IMR-90 (cell line): Measurements from ENCODE around the gene OR52I1. TPM values are rescaled to one million over a fixed set of nuclear protein-coding genes. Genes with fewer than 3 reads are reported as not detected.

Experiments used
- ATAC-seq: fragments of 200-7000 bp; cut with Tn5 transposase; 2 replicates; pipeline ENCODE4 v1.9.1; 2020; ENCODE audit warnings: low read depth, mild to moderate bottlenecking, moderate library complexity
- BruUV-seq: library from RNA; stranded (reverse); fragments of 400-500 nt; replicated peaks from 2 replicates; lab custom pipeline; 2021; lab: Mats Ljungman, UMichigan
- CTCF ChIA-PET: fragments of 300-600 bp; formaldehyde crosslinking; extraction: SDS; loops from one replicate; lab custom pipeline; 2021; ENCODE audit warnings: antibody characterized with exemption; lab: Yijun Ruan, JAX
- POLR2A ChIA-PET: fragments of 300-600 bp; sonication (Branson Sonifier 250); formaldehyde crosslinking; loops from one replicate; lab custom pipeline; 2022; ENCODE audit warnings: antibody characterized with exemption; ENCODE audit not compliant: unreplicated experiment; lab: Charles Lee
- DNase-seq: peaks from one replicate; pipeline ENCODE4 v3.0.0; 2013
- H2AFZ ChIP-seq: replicated peaks from 2 replicates; pipeline ENCODE3; 2013; ENCODE audit warnings: low read length, mild to moderate bottlenecking; ENCODE audit not compliant: poor library complexity
- H2AK5ac ChIP-seq: 2 replicates; pipeline ENCODE4 v1.6.1; 2013; ENCODE audit warnings: low read depth, low read length, inconsistent platforms
- H2AK9ac ChIP-seq: replicated peaks from 2 replicates; pipeline ENCODE3; 2013; ENCODE audit warnings: mild to moderate bottlenecking, low read depth, low read length, moderate library complexity; ENCODE audit not compliant: poor library complexity
- H2BK120ac ChIP-seq: 2 replicates; pipeline ENCODE4 v1.6.1; 2013; ENCODE audit warnings: low read depth, low read length, inconsistent platforms
- H2BK15ac ChIP-seq: 3 replicates; pipeline ENCODE4 v1.6.1; 2013; ENCODE audit warnings: low read depth, low read length, inconsistent platforms
- H2BK20ac ChIP-seq: 2 replicates; pipeline ENCODE4 v1.6.1; 2013; ENCODE audit warnings: low read depth, mild to moderate bottlenecking, inconsistent platforms, low read length, moderate library complexity
- H2BK5ac ChIP-seq: 2 replicates; pipeline ENCODE4 v1.6.1; 2013; ENCODE audit warnings: mild to moderate bottlenecking, low read depth, low read length, inconsistent platforms; ENCODE audit not compliant: poor library complexity, severe bottlenecking
- H3K14ac ChIP-seq: replicated peaks from 2 replicates; pipeline ENCODE4 v1.6.1; 2013; ENCODE audit warnings: low read depth, low read length, inconsistent platforms
- H3K18ac ChIP-seq: 2 replicates; pipeline ENCODE4 v1.6.1; 2013; ENCODE audit warnings: low read depth, low read length, control low read depth
- H3K23ac ChIP-seq: 2 replicates; pipeline ENCODE4 v1.6.1; 2013; ENCODE audit warnings: low read depth, low read length, inconsistent platforms
- H3K27ac ChIP-seq: 2 replicates; pipeline ENCODE4 v1.5.1; 2013; ENCODE audit warnings: mild to moderate bottlenecking, control low read depth, low read length; ENCODE audit not compliant: insufficient read depth
- H3K27me3 ChIP-seq: 2 replicates; pipeline ENCODE4 v1.6.1; 2013; ENCODE audit warnings: low read length; ENCODE audit not compliant: control insufficient read depth, insufficient read depth
- H3K36me3 ChIP-seq: 2 replicates; pipeline ENCODE4 v1.6.1; 2013; ENCODE audit warnings: low read length, mixed read lengths; ENCODE audit not compliant: control insufficient read depth, insufficient read depth
- H3K4ac ChIP-seq: 2 replicates; pipeline ENCODE4 v1.6.1; 2013; ENCODE audit warnings: low read depth, low read length, inconsistent platforms
- H3K4me1 ChIP-seq: 2 replicates; pipeline ENCODE4 v1.6.1; 2013; ENCODE audit warnings: low read length, mixed read lengths; ENCODE audit not compliant: control insufficient read depth, insufficient read depth
- H3K4me2 ChIP-seq: 2 replicates; pipeline ENCODE4 v1.6.1; 2013; ENCODE audit warnings: low read depth, mild to moderate bottlenecking, control low read depth, low read length, moderate library complexity
- H3K4me3 ChIP-seq: 2 replicates; pipeline ENCODE4 v1.5.1; 2013; ENCODE audit warnings: low read depth, mild to moderate bottlenecking, control low read depth, low read length, moderate library complexity; ENCODE audit not compliant: insufficient read depth
- H3K56ac ChIP-seq: 2 replicates; pipeline ENCODE4 v1.6.1; 2013; ENCODE audit warnings: low read length, inconsistent platforms; ENCODE audit not compliant: insufficient read depth; ENCODE audit errors: extremely low read depth
- H3K79me1 ChIP-seq, 2 experiments: 2 replicates each; pipeline ENCODE4 v1.6.1; 2013; ENCODE audit warnings: low read length in 2 of 2, inconsistent platforms in 1 of 2, low read depth in 1 of 2
- H3K9ac ChIP-seq: 2 replicates; pipeline ENCODE4 v1.6.1; 2013; ENCODE audit warnings: low read depth, low read length, control low read depth
- H3K9me1 ChIP-seq: 2 replicates; pipeline ENCODE4 v1.6.1; 2013; ENCODE audit warnings: low read length, inconsistent platforms; ENCODE audit not compliant: insufficient read depth
- H3K9me3 ChIP-seq: 2 replicates; pipeline ENCODE4 v1.6.1; 2013; ENCODE audit warnings: low read length; ENCODE audit not compliant: control insufficient read depth, insufficient read depth
- H4K20me1 ChIP-seq: 2 replicates; pipeline ENCODE4 v1.6.1; 2013; ENCODE audit warnings: low read length, inconsistent platforms; ENCODE audit not compliant: insufficient read depth
- H4K5ac ChIP-seq: 2 replicates; pipeline ENCODE4 v1.6.1; 2013; ENCODE audit warnings: mild to moderate bottlenecking, low read depth, low read length, control low read depth
- H4K8ac ChIP-seq, 2 experiments: 2 replicates each; pipeline ENCODE4 v1.6.1; 2013; ENCODE audit warnings: low read depth in 2 of 2, low read length in 2 of 2, control low read depth in 1 of 2, inconsistent platforms in 1 of 2
- H4K91ac ChIP-seq: 2 replicates; pipeline ENCODE4 v1.6.1; 2013; ENCODE audit warnings: low read depth, low read length, inconsistent platforms; ENCODE audit not compliant: insufficient read depth
- BHLHE40 ChIP-seq: fragments of 150-350 bp; IDR thresholded peaks from 2 replicates; pipeline ENCODE4 v1.6.1; 2016; ENCODE audit warnings: mild to moderate bottlenecking, low read depth, low read length
- CEBPB ChIP-seq: IDR thresholded peaks from 2 replicates; pipeline ENCODE4 v1.6.1; 2012; ENCODE audit warnings: low read depth, low read length, improper control_type of control experiment
- CHD1 ChIP-seq: IDR thresholded peaks from 2 replicates; pipeline ENCODE4 v1.6.1; 2012; ENCODE audit warnings: low read depth, low read length, improper control_type of control experiment
- CTCF ChIP-seq: conservative IDR thresholded peaks from 2 replicates; pipeline ENCODE4 v1.5.1; 2012; ENCODE audit warnings: mild to moderate bottlenecking, low read depth, low read length, improper control_type of control experiment
- ELK1 ChIP-seq: fragments of 150-350 bp; IDR thresholded peaks from 2 replicates; pipeline ENCODE4 v1.6.1; 2016; ENCODE audit warnings: low read depth, mild to moderate bottlenecking, low read length, moderate library complexity, borderline replicate concordance
- FOS ChIP-seq: fragments of 150-350 bp; IDR thresholded peaks from 2 replicates; pipeline ENCODE4 v1.6.1; 2016; ENCODE audit warnings: low read depth, low read length
- MAFK ChIP-seq: IDR thresholded peaks from 2 replicates; pipeline ENCODE4 v1.6.1; 2012; ENCODE audit warnings: low read depth, low read length, improper control_type of control experiment
- MAZ ChIP-seq: IDR thresholded peaks from 2 replicates; pipeline ENCODE4 v1.6.1; 2012; ENCODE audit warnings: low read depth, mild to moderate bottlenecking, low read length, improper control_type of control experiment, moderate library complexity, borderline replicate concordance
- MXI1 ChIP-seq: IDR thresholded peaks from 2 replicates; pipeline ENCODE4 v1.6.1; 2012; ENCODE audit warnings: low read depth, mild to moderate bottlenecking, low read length, moderate library complexity, borderline replicate concordance
- NFE2L2 ChIP-seq: fragments of 150-350 bp; IDR thresholded peaks from 2 replicates; pipeline ENCODE4 v1.6.1; 2016; ENCODE audit warnings: low read depth, mild to moderate bottlenecking, low read length
- POLR2A ChIP-seq: IDR thresholded peaks from 2 replicates; pipeline ENCODE4 v1.6.1; 2012; ENCODE audit warnings: mild to moderate bottlenecking, low read depth, low read length
- RAD21 ChIP-seq: IDR thresholded peaks from 2 replicates; pipeline ENCODE4 v1.6.1; 2012; ENCODE audit warnings: low read length, improper control_type of control experiment
- RCOR1 ChIP-seq: IDR thresholded peaks from 2 replicates; pipeline ENCODE4 v1.6.1; 2012; ENCODE audit warnings: mild to moderate bottlenecking, low read length, improper control_type of control experiment; ENCODE audit not compliant: insufficient replicate concordance
- RFX5 ChIP-seq: IDR thresholded peaks from 2 replicates; pipeline ENCODE4 v1.8.0; 2012; ENCODE audit warnings: low read depth, mild to moderate bottlenecking, low read length, moderate library complexity
- SMC3 ChIP-seq: fragments of 150-350 bp; IDR thresholded peaks from 2 replicates; pipeline ENCODE4 v1.6.1; 2016; ENCODE audit warnings: low read depth, mild to moderate bottlenecking, antibody characterized with exemption, low read length, moderate library complexity
- USF2 ChIP-seq: fragments of 150-350 bp; IDR thresholded peaks from 2 replicates; pipeline ENCODE4 v1.6.1; 2017; ENCODE audit warnings: mild to moderate bottlenecking, antibody characterized with exemption, low read length, low read depth
- WGBS, 2 experiments: methylation state at CpG; one replicate each; pipeline versions ENCODE4 v1.1.5 to v1.1.7; 2013; ENCODE audit warnings: missing lambda C conversion rate in 2 of 2; ENCODE audit not compliant: insufficient read length in 1 of 2; ENCODE audit errors: extremely low coverage in 2 of 2; 5-methylcytosine and 5-hydroxymethylcytosine counted together
- dilution Hi-C: fragments of 300-500 bp; cut with HindIII; formaldehyde crosslinking; loops from one replicate; pipeline ENCODE4 v1.14.3; 2018; ENCODE audit warnings: low sequenced_read_pairs; ENCODE audit not compliant: unreplicated experiment
- in situ Hi-C: fragments of 300-500 bp; cut with MboI; formaldehyde crosslinking; loops from 3 replicates; pipeline ENCODE4 v1.14.3; 2019; ENCODE audit warnings: low sequenced_read_pairs, inconsistent platforms, mixed read lengths
- intact Hi-C: fragments of 100-400 bp; cut with micrococcal nuclease; formaldehyde crosslinking; loops from 2 replicates; pipeline ENCODE4 v1.10.0; 2022
- polyA plus RNA-seq, 3 experiments: library from polyadenylated mRNA; depleted of rRNA; stranded (reverse); fragments of >200 nt; gene quantifications; 2 replicates each; pipeline ENCODE4 v1.2.3, GENCODE V29; 2012; ENCODE audit warnings: low replicate concordance in 1 of 3
- total RNA-seq: library from RNA; depleted of rRNA; stranded (reverse); fragments of >200 nt; gene quantifications from 2 replicates; pipeline ENCODE4 v1.2.3, GENCODE V29; 2012

The OR52I1 gene
- total and polyA plus RNA-seq, 2 of the 4 experiments (the other 2 are of a cell fraction): not detected

- H3K9me3 ChIP-seq: no peaks in the 10 kb centered on the region
- dilution Hi-C loops (no loop called here), in situ Hi-C loops (loop anchor here (5.0 to 10.0 kb wide), 3 partner anchors 182 to 745 kb away; partner anchors contain the start of genes OR51F2, OR51L1 and OR51M1), intact Hi-C loops (no loop called here)
- no peak for ATAC-seq
- ChIA-PET CTCF (no interaction called here), POLR2A (no interaction called here)
- H4K91ac ChIP-seq: no peak overlapping the region
- no peak overlapping the region for H2BK120ac ChIP-seq
- no peak overlapping the region for H2BK15ac ChIP-seq
- H4K20me1 ChIP-seq: no peaks in the 10 kb centered on the region
- TF ChIP-seq CTCF (no peak), ELK1 (no peak), MAZ (no peak), CHD1 (no peak), POLR2A (no peak), CEBPB (no peak), MXI1 (no peak), RAD21 (no peak), BHLHE40 (no peak), RCOR1 (no peak), RFX5 (no peak), NFE2L2 (no peak), USF2 (no peak), MAFK (no peak), FOS (no peak), SMC3 (no peak)
- BruUV-seq: no TSS peak
- no peaks in the 10 kb centered on the region for H3K9me1 ChIP-seq
- no peak overlapping the region for H3K23ac ChIP-seq
- WGBS, 2 experiments: 58% methylated on average over 6 of the region's 6 CpGs; no CpG with 5 or more reads in 1 of the 2 experiments
- no peak overlapping the region for H2BK5ac ChIP-seq
- no peak overlapping the region for H3K14ac ChIP-seq
- no peak overlapping the region for H2BK20ac ChIP-seq
- no peak overlapping the region for H2AK9ac ChIP-seq
- no peaks in the 10 kb centered on the region for H3K36me3 ChIP-seq
- H3K27me3 ChIP-seq: peaks cover 2% of the 10 kb centered on the region; the same call in 1 of the 2 replicates
- no peak overlapping the region for H4K8ac ChIP-seq
- no peak overlapping the region for H4K5ac ChIP-seq
- H3K4me2 ChIP-seq: no peak overlapping the region
- H3K79me1 ChIP-seq: no peaks in the 10 kb centered on the region
- no peak for DNase-seq
- H3K27ac ChIP-seq: no peak overlapping the region
- H3K9ac ChIP-seq: no peak overlapping the region
- no peak overlapping the region for H3K4ac ChIP-seq
- H2AFZ ChIP-seq: no peak overlapping the region
- no peak overlapping the region for H3K56ac ChIP-seq
- H3K4me3 ChIP-seq: no peak overlapping the region
- no peaks in the 10 kb centered on the region for H3K4me1 ChIP-seq
- H3K18ac ChIP-seq: no peak overlapping the region
- H2AK5ac ChIP-seq: no peak overlapping the region
These were observed 46.1 kb downstream of the OR52I1 start for GRCh38 chr11:4639931-4640330.
